KMS-11 (cell line): ENCODE data around the gene ZNRF4.

Experiments used
- H2AFZ ChIP-seq: fragments of 200-600 bp; sonication (generic); 2 replicates; pipeline ENCODE4 v1.6.1; 2016; ENCODE audit warnings: antibody characterized with exemption, mixed run types, low read depth
- H3K27ac ChIP-seq: fragments of 200-600 bp; sonication (generic); 2 replicates; pipeline ENCODE4 v1.6.1; 2016; ENCODE audit warnings: mild to moderate bottlenecking, mixed run types
- H3K27me3 ChIP-seq: fragments of 200-600 bp; sonication (generic); 2 replicates; pipeline ENCODE4 v1.6.1; 2017; ENCODE audit warnings: mild to moderate bottlenecking, low read depth, mixed run types, moderate library complexity; ENCODE audit not compliant: insufficient read depth
- H3K36me3 ChIP-seq: fragments of 200-600 bp; sonication (generic); 2 replicates; pipeline ENCODE4 v1.6.1; 2017; ENCODE audit warnings: mild to moderate bottlenecking, mixed run types; ENCODE audit not compliant: insufficient read depth
- H3K4me1 ChIP-seq: fragments of 200-600 bp; sonication (generic); 2 replicates; pipeline ENCODE4 v1.6.1; 2016; ENCODE audit warnings: mild to moderate bottlenecking, low read depth, mixed run types; ENCODE audit not compliant: poor library complexity, severe bottlenecking
- H3K4me2 ChIP-seq: fragments of 200-600 bp; sonication (generic); 2 replicates; pipeline ENCODE4 v1.7.0; 2016; ENCODE audit warnings: mild to moderate bottlenecking, mixed run types
- H3K4me3 ChIP-seq: fragments of 200-600 bp; sonication (generic); IDR thresholded peaks from 2 replicates; pipeline ENCODE4 v1.6.1; 2017; ENCODE audit warnings: low read depth, low read length, mixed read lengths; ENCODE audit not compliant: insufficient read depth
- H3K79me2 ChIP-seq: fragments of 200-600 bp; sonication (generic); 2 replicates; pipeline ENCODE4 v1.6.1; 2016; ENCODE audit warnings: low read depth, mixed run types; ENCODE audit not compliant: insufficient read depth
- H3K9ac ChIP-seq: fragments of 200-600 bp; sonication (generic); 2 replicates; pipeline ENCODE4 v1.6.1; 2016; ENCODE audit warnings: mild to moderate bottlenecking, mixed run types
- H4K20me1 ChIP-seq: fragments of 200-600 bp; sonication (generic); 2 replicates; pipeline ENCODE4 v1.6.1; 2016; ENCODE audit warnings: mild to moderate bottlenecking, mixed run types; ENCODE audit not compliant: insufficient read depth
- TF ChIP-seq, protein P1 (sequence below): fragments of 200-600 bp; sonication (generic); conservative IDR thresholded peaks from 2 replicates; pipeline ENCODE4 v1.6.1; 2017; ENCODE audit warnings: low read depth, mild to moderate bottlenecking, antibody characterized with exemption, low read length, moderate library complexity, mixed read lengths

The ZNRF4 gene

DNA sequence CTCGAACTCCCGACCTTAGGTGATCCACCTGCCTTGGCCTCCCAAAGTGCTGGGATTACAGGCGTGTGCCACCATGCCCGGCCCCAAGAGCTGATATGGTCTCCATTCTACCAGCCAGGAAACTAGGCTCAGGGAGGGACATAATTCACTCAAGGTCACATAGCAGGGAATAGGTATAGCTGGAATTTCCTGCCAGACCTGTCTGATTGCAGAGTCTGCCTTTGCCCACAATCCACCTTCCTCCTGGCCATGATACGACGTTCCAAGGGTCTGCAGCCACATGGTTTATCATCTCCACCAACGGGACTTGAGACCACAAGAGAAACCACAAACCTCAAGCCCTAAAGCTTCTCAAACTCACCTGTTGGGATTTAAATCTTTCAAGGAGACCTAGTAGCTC lies 32.0 kb downstream of the ZNRF4 start:
- Histone ChIP-seq H2AFZ (no peak overlapping the region), H3K9ac (no peak overlapping the region), H3K36me3 (no peaks in the 10 kb centered on the region), H3K4me1 (no peaks in the 10 kb centered on the region), H3K27me3 (peaks cover 40% of the 10 kb centered on the region; the same call in 1 of the 2 replicates), H4K20me1 (no peaks in the 10 kb centered on the region), H3K79me2 (no peaks in the 10 kb centered on the region), H3K4me3 (no peak overlapping the region), H3K27ac (no peak overlapping the region), H3K4me2 (no peak overlapping the region)
- TF ChIP-seq, protein P1, sequence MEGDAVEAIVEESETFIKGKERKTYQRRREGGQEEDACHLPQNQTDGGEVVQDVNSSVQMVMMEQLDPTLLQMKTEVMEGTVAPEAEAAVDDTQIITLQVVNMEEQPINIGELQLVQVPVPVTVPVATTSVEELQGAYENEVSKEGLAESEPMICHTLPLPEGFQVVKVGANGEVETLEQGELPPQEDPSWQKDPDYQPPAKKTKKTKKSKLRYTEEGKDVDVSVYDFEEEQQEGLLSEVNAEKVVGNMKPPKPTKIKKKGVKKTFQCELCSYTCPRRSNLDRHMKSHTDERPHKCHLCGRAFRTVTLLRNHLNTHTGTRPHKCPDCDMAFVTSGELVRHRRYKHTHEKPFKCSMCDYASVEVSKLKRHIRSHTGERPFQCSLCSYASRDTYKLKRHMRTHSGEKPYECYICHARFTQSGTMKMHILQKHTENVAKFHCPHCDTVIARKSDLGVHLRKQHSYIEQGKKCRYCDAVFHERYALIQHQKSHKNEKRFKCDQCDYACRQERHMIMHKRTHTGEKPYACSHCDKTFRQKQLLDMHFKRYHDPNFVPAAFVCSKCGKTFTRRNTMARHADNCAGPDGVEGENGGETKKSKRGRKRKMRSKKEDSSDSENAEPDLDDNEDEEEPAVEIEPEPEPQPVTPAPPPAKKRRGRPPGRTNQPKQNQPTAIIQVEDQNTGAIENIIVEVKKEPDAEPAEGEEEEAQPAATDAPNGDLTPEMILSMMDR, result no peak

DNA sequence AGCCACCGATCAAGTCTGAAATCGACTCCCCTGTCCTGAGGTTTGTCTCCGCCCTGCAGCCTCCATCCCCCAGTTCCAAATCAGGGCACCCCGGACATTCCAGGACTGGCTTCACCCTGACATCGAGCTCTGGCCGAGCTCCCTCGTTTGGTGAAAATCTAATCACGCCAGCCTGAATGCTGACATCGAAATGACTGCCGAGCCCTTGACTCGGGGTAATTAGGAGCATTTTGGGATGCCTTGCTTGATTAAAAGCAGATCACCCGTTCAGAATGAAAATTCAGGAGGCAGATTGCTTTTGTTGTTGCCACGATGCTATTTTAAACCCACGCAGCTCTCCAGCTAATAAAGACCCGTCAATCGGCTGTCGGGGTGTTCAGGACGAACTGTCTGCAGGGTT lies 34.3 kb downstream of the ZNRF4 start:
- H2AFZ ChIP-seq, result no peak overlapping the region
- H3K9ac ChIP-seq, result no peak overlapping the region
- H3K4me3 ChIP-seq, result no peak overlapping the region
- H4K20me1 ChIP-seq, result no peaks in the 10 kb centered on the region
- no peaks in the 10 kb centered on the region for H3K79me2 ChIP-seq
- H3K4me1 ChIP-seq, result no peaks in the 10 kb centered on the region
- H3K27ac ChIP-seq, result no peak overlapping the region
- no peak overlapping the region for H3K4me2 ChIP-seq
- H3K36me3 ChIP-seq, result no peaks in the 10 kb centered on the region
- H3K27me3 ChIP-seq, result peaks cover 60% of the 10 kb centered on the region
- TF ChIP-seq, protein P1, result no peak

DNA sequence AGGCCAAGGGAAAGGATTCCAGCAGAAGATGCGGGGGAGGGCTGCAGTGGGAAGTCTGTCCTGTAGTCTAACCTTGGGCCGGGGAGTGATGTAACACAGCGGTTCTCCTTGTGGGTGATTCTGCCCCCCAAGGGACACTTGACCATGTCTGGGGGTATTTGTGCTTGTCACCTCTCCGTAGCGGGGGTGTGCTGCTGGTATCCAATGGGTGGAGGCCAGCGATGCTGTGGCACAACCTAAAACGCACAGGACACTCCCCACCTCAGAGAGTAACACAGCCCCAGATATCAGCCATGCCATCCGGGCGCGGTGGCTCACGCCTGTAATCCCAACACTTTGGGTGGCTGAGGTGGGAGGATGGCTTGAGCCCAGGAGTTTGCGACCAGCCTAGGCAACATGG lies 36.3 kb downstream of the ZNRF4 start:
- Histone ChIP-seq H3K9ac (no peak overlapping the region), H2AFZ (no peak overlapping the region), H3K4me2 (no peak overlapping the region), H3K4me3 (no peak overlapping the region), H3K4me1 (no peaks in the 10 kb centered on the region), H4K20me1 (no peaks in the 10 kb centered on the region), H3K79me2 (no peaks in the 10 kb centered on the region), H3K36me3 (no peaks in the 10 kb centered on the region), H3K27me3 (peaks cover 66% of the 10 kb centered on the region), H3K27ac (no peak overlapping the region)
- TF ChIP-seq, protein P1, result no peak

DNA sequence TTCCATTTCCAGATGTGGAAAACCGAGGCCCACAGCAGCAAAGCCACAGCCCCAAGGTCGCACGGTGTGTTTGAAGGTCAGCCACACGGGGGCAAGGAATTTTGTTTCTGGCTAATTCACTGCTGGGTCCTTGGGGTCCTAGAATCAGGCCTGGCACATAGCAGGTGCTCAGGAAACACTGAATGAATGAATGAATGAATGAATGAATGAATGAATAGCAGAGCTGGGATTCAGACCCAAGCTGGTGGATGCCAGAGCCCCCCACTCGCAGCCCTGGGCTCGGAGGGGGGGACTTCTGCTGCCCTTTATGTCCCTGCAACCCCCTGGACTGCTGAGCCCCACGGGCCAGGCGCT lies 37.0 kb downstream of the ZNRF4 start:
- Histone ChIP-seq H3K27ac (no peak overlapping the region), H3K79me2 (no peaks in the 10 kb centered on the region), H2AFZ (no peak overlapping the region), H3K36me3 (no peaks in the 10 kb centered on the region), H3K4me1 (no peaks in the 10 kb centered on the region), H4K20me1 (no peaks in the 10 kb centered on the region), H3K9ac (no peak overlapping the region), H3K4me3 (no peak overlapping the region), H3K4me2 (no peak overlapping the region), H3K27me3 (peaks cover 61% of the 10 kb centered on the region)
- TF ChIP-seq, protein P1, result no peak
